ENCODE data around the gene DNAH10.

- TF ChIP-seq CTCF (IDR thresholded peaks at IDR 0.05) = no peak
- no peak for TF ChIP-seq POLR2A (IDR thresholded peaks at IDR 0.05)
These were observed 168.0 kb downstream of the DNAH10 start for GRCh38 chr12:123929946-123930583.
